HG02571 (cell line): Measurements from ENCODE around the gene GNB4.

Source experiments
- ATAC-seq: cut with Tn5 transposase; IDR thresholded peaks from one replicate; pipeline ENCODE4 v1.9.1; 2021; ENCODE audit warnings: mild to moderate bottlenecking, moderate library complexity; ENCODE audit not compliant: unreplicated experiment

The GNB4 gene

GRCh38 chr3:179451265-179452175 is at the start of gene GNB4:
Gene GNB4, minus strand, starts transcription at chr3:179451470. Its CDS starts 25,270 bp downstream, at chr3:179426200.
- ATAC-seq: peak; percentile 79

- no peak for ATAC-seq
Observed at GRCh38 chr3:179495483-179495882, 44.2 kb upstream of the GNB4 start.

GRCh38 chr3:179493260-179493659 is 42.0 kb upstream of the GNB4 start:
- no peak for ATAC-seq

GRCh38 chr3:179488213-179488612 is 36.9 kb upstream of the GNB4 start:
- no peak for ATAC-seq

- no peak for ATAC-seq
Observed at GRCh38 chr3:179486806-179487205, 35.5 kb upstream of the GNB4 start.

GRCh38 chr3:179482857-179483256 is 31.6 kb upstream of the GNB4 start:
- ATAC-seq: no peak

GRCh38 chr3:179476215-179476614 is 24.9 kb upstream of the GNB4 start:
- no peak for ATAC-seq

GRCh38 chr3:179474480-179474879 is 23.2 kb upstream of the GNB4 start:
- no peak for ATAC-seq

GRCh38 chr3:179473565-179473964 is 22.3 kb upstream of the GNB4 start:
- ATAC-seq: no peak

- ATAC-seq: no peak
Observed at GRCh38 chr3:179464323-179465092, 13.2 kb upstream of the GNB4 start.

GRCh38 chr3:179463319-179463718 is 12.0 kb upstream of the GNB4 start:
- no peak for ATAC-seq

- ATAC-seq: no peak
Observed at GRCh38 chr3:179460260-179460659, 9.0 kb upstream of the GNB4 start.

- no peak for ATAC-seq
Observed at GRCh38 chr3:179455954-179456353, 4.7 kb upstream of the GNB4 start.

GRCh38 chr3:179454887-179455286 is 3.6 kb upstream of the GNB4 start:
- no peak for ATAC-seq

GRCh38 chr3:179453967-179454366 is 2.7 kb upstream of the GNB4 start:
- no peak for ATAC-seq

GRCh38 chr3:179452872-179453271 is 1.6 kb upstream of the GNB4 start:
- ATAC-seq: no peak

GRCh38 chr3:179452176-179452564 is 900 bp upstream of the GNB4 start:
- no peak for ATAC-seq

GRCh38 chr3:179450901-179451264 is 387 bp downstream of the GNB4 start:
- ATAC-seq: peak; percentile 35

- ATAC-seq: no peak
Observed at GRCh38 chr3:179450261-179450701, 989 bp downstream of the GNB4 start.

- ATAC-seq: no peak
Observed at GRCh38 chr3:179449636-179450035, 1.6 kb downstream of the GNB4 start.

- no peak for ATAC-seq
Observed at GRCh38 chr3:179447251-179447650, 4.0 kb downstream of the GNB4 start.

- ATAC-seq: no peak
Observed at GRCh38 chr3:179446501-179446900, 4.8 kb downstream of the GNB4 start.
